CD14-positive monocyte (primary cell): ENCODE data around the gene PLXNA1. TPM values are rescaled to one million over a fixed set of nuclear protein-coding genes. Genes with fewer than 3 reads are reported as not detected.

Experiments
- DNase-seq, 3 donors: peaks; one replicate each; pipeline ENCODE4 v3.0.0-alpha.2; 2011 to 2022
- H2AFZ ChIP-seq: 2 replicates; pipeline ENCODE4 v1.6.0; 2012; ENCODE audit warnings: mild to moderate bottlenecking, low read depth, low read length, inconsistent platforms; ENCODE audit not compliant: insufficient read depth, poor library complexity, severe bottlenecking
- H3K27ac ChIP-seq, 2 donors: 1 replicate in 1 of 2; 2 replicates in 1 of 2; pipeline ENCODE4 v1.5.1; 2012 to 2013; ENCODE audit warnings: low read length in 2 of 2, control low read depth in 1 of 2, inconsistent platforms in 1 of 2, low read depth in 1 of 2, mild to moderate bottlenecking in 1 of 2
- H3K27me3 ChIP-seq, 2 donors: one replicate each; pipeline versions ENCODE4 v1.6.0 to v1.6.1; 2011 to 2013; ENCODE audit warnings: low read length in 2 of 2; ENCODE audit not compliant: control insufficient read depth in 2 of 2, insufficient read depth in 2 of 2
- H3K36me3 ChIP-seq, 2 donors: replicated peaks in 1 of 2; 1 replicate in 1 of 2; 2 replicates in 1 of 2; pipeline versions ENCODE4 v1.5.1 to v1.6.1; 2012 to 2013; ENCODE audit warnings: low read length in 2 of 2, control low read depth in 1 of 2, inconsistent platforms in 1 of 2, mild to moderate bottlenecking in 1 of 2; ENCODE audit not compliant: insufficient read depth in 2 of 2, control insufficient read depth in 1 of 2
- H3K4me1 ChIP-seq, 2 donors: 1 replicate in 1 of 2; 2 replicates in 1 of 2; pipeline versions ENCODE4 v1.5.1 to v1.6.1; 2012 to 2013; ENCODE audit warnings: low read length in 2 of 2, control low read depth in 1 of 2, inconsistent platforms in 1 of 2, mild to moderate bottlenecking in 1 of 2, moderate library complexity in 1 of 2; ENCODE audit not compliant: insufficient read depth in 2 of 2, control insufficient read depth in 1 of 2
- H3K4me2 ChIP-seq: replicated peaks from 2 replicates; pipeline ENCODE3; 2012; ENCODE audit warnings: low read length, moderate library complexity, mild to moderate bottlenecking; ENCODE audit not compliant: poor library complexity, severe bottlenecking; ENCODE audit errors: extremely low read depth
- H3K4me3 ChIP-seq, 3 experiments: fragments of 200-600 bp in 1 of 3; sonication (generic) in 1 of 3; replicated peaks in 1 of 3; 1 replicate in 2 of 3; 2 replicates in 1 of 3; pipeline ENCODE4 v1.5.1; 2011 to 2013; ENCODE audit warnings: low read length in 3 of 3, mild to moderate bottlenecking in 3 of 3, control low read depth in 2 of 3, low read depth in 2 of 3, inconsistent platforms in 1 of 3, moderate library complexity in 1 of 3
- H3K79me2 ChIP-seq: 2 replicates; pipeline ENCODE4 v1.6.0; 2012; ENCODE audit warnings: mild to moderate bottlenecking, control low read depth, inconsistent platforms, low read length, moderate library complexity; ENCODE audit not compliant: insufficient read depth
- H3K9ac ChIP-seq: 2 replicates; pipeline ENCODE4 v1.6.0; 2017; ENCODE audit warnings: low read length, mild to moderate bottlenecking; ENCODE audit not compliant: insufficient read depth, poor library complexity, severe bottlenecking
- H3K9me3 ChIP-seq, 2 donors: replicated peaks in 1 of 2; 1 replicate in 1 of 2; 2 replicates in 1 of 2; pipeline versions ENCODE4 v1.5.1 to v1.6.1; 2012 to 2013; ENCODE audit warnings: low read length in 2 of 2, control low read depth in 1 of 2; ENCODE audit not compliant: control insufficient read depth in 1 of 2, insufficient read depth in 1 of 2
- H4K20me1 ChIP-seq: 2 replicates; pipeline ENCODE4 v1.6.0; 2012; ENCODE audit warnings: mild to moderate bottlenecking, low read length, control low read depth, moderate library complexity; ENCODE audit not compliant: insufficient read depth
- H3K27ac Mint-ChIP-seq, 7 donors: one replicate each; pipeline ENCODE4 v1.8.0; 2020; ENCODE audit warnings: mild to moderate bottlenecking in 7 of 7, mixed read lengths in 7 of 7, moderate library complexity in 6 of 7, inconsistent platforms in 2 of 7
- H3K27me3 Mint-ChIP-seq, 3 donors: one replicate each; pipeline ENCODE4 v1.8.0; 2021 to 2022; ENCODE audit warnings: low read depth in 3 of 3, mild to moderate bottlenecking in 3 of 3, mixed read lengths in 3 of 3, moderate library complexity in 3 of 3, inconsistent platforms in 1 of 3
- H3K36me3 Mint-ChIP-seq, 2 donors: one replicate each; pipeline ENCODE4 v1.8.0; 2020; ENCODE audit warnings: mixed read lengths in 2 of 2, inconsistent platforms in 1 of 2, mild to moderate bottlenecking in 1 of 2
- H3K4me1 Mint-ChIP-seq: one replicate; pipeline ENCODE4 v1.8.0; 2020; ENCODE audit warnings: mild to moderate bottlenecking, mixed read lengths
- H3K4me3 Mint-ChIP-seq, 2 donors: one replicate each; pipeline ENCODE4 v1.8.0; 2020; ENCODE audit warnings: mild to moderate bottlenecking in 2 of 2, mixed read lengths in 2 of 2, moderate library complexity in 1 of 2
- H3K9me3 Mint-ChIP-seq, 7 donors: one replicate each; pipeline ENCODE4 v1.8.0; 2020 to 2022; ENCODE audit warnings: mixed read lengths in 7 of 7, mild to moderate bottlenecking in 6 of 7, moderate library complexity in 6 of 7, inconsistent platforms in 2 of 7
- WGBS: methylation state at CpG from one replicate; pipeline ENCODE4 v1.1.5; 2013; ENCODE audit warnings: missing lambda C conversion rate; ENCODE audit not compliant: insufficient coverage; 5-methylcytosine and 5-hydroxymethylcytosine counted together
- intact Hi-C, 2 donors: fragments of 100-400 bp; cut with micrococcal nuclease; formaldehyde crosslinking; loops; one replicate each; pipeline versions ENCODE4 v1.15.0 to v1.15.1; 2023
- polyA plus RNA-seq, 3 donors: library from polyadenylated mRNA; depleted of rRNA in 1 of 3; unstranded in 2 of 3; stranded (reverse) in 1 of 3; fragments of 300-500 nt in 2 of 3; fragments of >200 nt in 1 of 3; fragmentation: Illumina TruSeq in 2 of 3; gene quantifications; 1 replicate in 2 of 3; 2 replicates in 1 of 3; pipeline ENCODE4 v1.2.3, GENCODE V29; 2012 to 2021
- TF ChIP-seq, protein P1 (sequence below): fragments of 200-600 bp; IDR thresholded peaks from one replicate; pipeline ENCODE4 v1.8.0; 2022; ENCODE audit warnings: antibody characterized with exemption, mild to moderate bottlenecking

PLXNA1 gene
- polyA plus RNA-seq, 3 donors = 2.7 TPM; not detected in 2

DNA sequence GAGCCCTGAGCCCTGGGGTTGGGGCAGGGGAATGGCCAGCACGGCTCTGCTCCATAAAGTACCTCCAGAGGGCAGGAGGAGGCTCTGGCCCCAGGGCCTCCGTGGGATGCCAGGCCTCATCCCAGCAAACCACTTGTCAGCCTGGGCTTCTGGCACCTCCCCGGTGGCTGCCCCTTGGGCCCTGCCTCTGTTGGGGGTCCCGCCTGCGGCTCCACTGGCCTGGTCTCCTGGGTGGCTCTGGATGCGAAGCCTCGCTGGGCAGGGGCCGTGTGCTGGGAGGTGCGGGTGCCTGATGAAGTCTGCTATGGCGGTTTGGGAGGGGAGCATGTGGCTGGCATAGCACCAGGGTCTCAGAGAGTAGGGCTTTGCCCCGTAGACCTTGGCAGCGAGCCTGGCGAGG is 37.6 kb downstream of the PLXNA1 start:
- Histone ChIP-seq H3K79me2 (no peaks in the 10 kb centered on the region), H3K9ac (no peak overlapping the region), H3K4me2 (no peak overlapping the region), H4K20me1 (no peaks in the 10 kb centered on the region), H3K9me3 (no peaks in the 10 kb centered on the region), H3K4me1 (no peaks in the 10 kb centered on the region), H3K4me3 (no peak overlapping the region), H3K27ac (no peak overlapping the region), H2AFZ (no peak overlapping the region), H3K27me3 (no peaks in the 10 kb centered on the region), H3K36me3 (no peaks in the 10 kb centered on the region)
- no peaks in the 10 kb centered on the region for H3K36me3 Mint-ChIP-seq
- intact Hi-C loops = no loop called here
- WGBS = 94% methylated on average over 8 of the region's 13 CpGs
- no peaks in the 10 kb centered on the region for H3K9me3 Mint-ChIP-seq
- peaks cover 2% of the 10 kb centered on the region for H3K4me1 Mint-ChIP-seq
- no peak overlapping the region for H3K4me3 Mint-ChIP-seq
- TF ChIP-seq, protein P1, sequence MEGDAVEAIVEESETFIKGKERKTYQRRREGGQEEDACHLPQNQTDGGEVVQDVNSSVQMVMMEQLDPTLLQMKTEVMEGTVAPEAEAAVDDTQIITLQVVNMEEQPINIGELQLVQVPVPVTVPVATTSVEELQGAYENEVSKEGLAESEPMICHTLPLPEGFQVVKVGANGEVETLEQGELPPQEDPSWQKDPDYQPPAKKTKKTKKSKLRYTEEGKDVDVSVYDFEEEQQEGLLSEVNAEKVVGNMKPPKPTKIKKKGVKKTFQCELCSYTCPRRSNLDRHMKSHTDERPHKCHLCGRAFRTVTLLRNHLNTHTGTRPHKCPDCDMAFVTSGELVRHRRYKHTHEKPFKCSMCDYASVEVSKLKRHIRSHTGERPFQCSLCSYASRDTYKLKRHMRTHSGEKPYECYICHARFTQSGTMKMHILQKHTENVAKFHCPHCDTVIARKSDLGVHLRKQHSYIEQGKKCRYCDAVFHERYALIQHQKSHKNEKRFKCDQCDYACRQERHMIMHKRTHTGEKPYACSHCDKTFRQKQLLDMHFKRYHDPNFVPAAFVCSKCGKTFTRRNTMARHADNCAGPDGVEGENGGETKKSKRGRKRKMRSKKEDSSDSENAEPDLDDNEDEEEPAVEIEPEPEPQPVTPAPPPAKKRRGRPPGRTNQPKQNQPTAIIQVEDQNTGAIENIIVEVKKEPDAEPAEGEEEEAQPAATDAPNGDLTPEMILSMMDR = no peak
- no peak overlapping the region for H3K27ac Mint-ChIP-seq
- no peak for DNase-seq
- peaks cover 1 to 2% (median 1%) of the 10 kb centered on the region in 3 donors for H3K27me3 Mint-ChIP-seq

DNA sequence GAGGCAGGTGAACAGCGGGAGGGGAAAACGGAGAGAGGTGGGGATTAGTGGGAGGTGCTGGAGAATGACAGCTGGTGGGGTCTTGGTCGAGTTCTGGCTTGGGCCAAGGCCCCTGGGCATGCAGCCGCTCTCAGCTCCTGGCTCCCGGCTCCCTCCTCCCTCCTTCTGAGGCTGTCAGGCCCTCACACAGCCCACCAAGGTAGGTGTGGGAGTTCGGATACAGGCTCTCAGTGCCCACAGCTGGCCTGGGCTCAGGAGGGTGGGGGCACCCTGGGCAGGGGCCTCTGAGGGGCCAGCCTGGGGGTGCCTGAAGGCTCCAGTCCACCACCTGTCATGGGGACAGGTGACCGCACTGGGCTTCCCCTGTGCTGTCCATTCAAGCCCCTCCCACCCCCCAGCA is 39.9 kb downstream of the PLXNA1 start:
- H3K27me3 Mint-ChIP-seq = peaks cover 0 to 2% (median 0%) of the 10 kb centered on the region in 3 donors
- Histone ChIP-seq H3K79me2 (no peaks in the 10 kb centered on the region), H3K4me3 (no peak overlapping the region), H4K20me1 (no peaks in the 10 kb centered on the region), H3K9me3 (no peaks in the 10 kb centered on the region), H3K27ac (no peak overlapping the region), H3K4me1 (no peaks in the 10 kb centered on the region), H3K4me2 (no peak overlapping the region), H3K36me3 (no peaks in the 10 kb centered on the region), H2AFZ (no peak overlapping the region), H3K27me3 (no peaks in the 10 kb centered on the region), H3K9ac (no peak overlapping the region)
- no peak overlapping the region for H3K27ac Mint-ChIP-seq
- no peak for DNase-seq
- intact Hi-C loops = no loop called here
- peaks cover 0 to 2% (median 0%) of the 10 kb centered on the region in 7 donors for H3K9me3 Mint-ChIP-seq
- no CpG with 5 or more reads among the region's 7 CpGs for WGBS
- TF ChIP-seq, protein P1 = no peak
- peaks cover 2% of the 10 kb centered on the region for H3K4me1 Mint-ChIP-seq
- H3K36me3 Mint-ChIP-seq = no peaks in the 10 kb centered on the region
- H3K4me3 Mint-ChIP-seq = no peak overlapping the region
